GM23338 (cell line): Measurements from ENCODE around the gene RPL28. TPM values are rescaled to one million over a fixed set of nuclear protein-coding genes. Genes with fewer than 3 reads are reported as not detected.
A peak's percentile ranks its signal among the peaks of the same experiment; 100 is the strongest.

Experiments used
- ATAC-seq: fragments of 200-7000 bp; cut with Tn5 transposase; 3 replicates; pipeline ENCODE4 v1.9.1; 2020
- DNase-seq: peaks from one replicate; pipeline ENCODE4 v3.0.0-alpha.2; 2015; ENCODE audit warnings: low spot score
- H2AFZ ChIP-seq: fragments of 200-600 bp; sonication (generic); 2 replicates; pipeline ENCODE4 v1.8.0; 2016; ENCODE audit warnings: antibody characterized with exemption, mild to moderate bottlenecking, moderate library complexity
- H3F3A ChIP-seq: fragments of 200-600 bp; sonication (generic); replicated peaks from 2 replicates; pipeline ENCODE4 v1.8.0; 2017; ENCODE audit warnings: antibody characterized with exemption, mixed run types, low read depth
- H3K27ac ChIP-seq: fragments of 200-600 bp; sonication (generic); 2 replicates; pipeline ENCODE4 v1.6.1; 2016; ENCODE audit warnings: low read depth
- H3K27me3 ChIP-seq: fragments of 200-600 bp; sonication (generic); 2 replicates; pipeline ENCODE4 v1.8.0; 2016; ENCODE audit warnings: mild to moderate bottlenecking, mixed run types, moderate library complexity; ENCODE audit not compliant: insufficient read depth
- H3K36me3 ChIP-seq: fragments of 200-600 bp; sonication (generic); 2 replicates; pipeline ENCODE4 v1.8.0; 2016; ENCODE audit warnings: mild to moderate bottlenecking; ENCODE audit not compliant: insufficient read depth
- H3K4me1 ChIP-seq: fragments of 200-600 bp; sonication (generic); 2 replicates; pipeline ENCODE4 v1.8.0; 2016; ENCODE audit warnings: mild to moderate bottlenecking, moderate library complexity; ENCODE audit not compliant: insufficient read depth
- H3K4me2 ChIP-seq: fragments of 200-600 bp; sonication (generic); 2 replicates; pipeline ENCODE4 v1.7.1; 2017; ENCODE audit warnings: mixed run types
- H3K4me3 ChIP-seq: fragments of 200-600 bp; sonication (generic); 2 replicates; pipeline ENCODE4 v1.6.1; 2016; ENCODE audit warnings: mixed run types
- H3K79me2 ChIP-seq: fragments of 200-600 bp; sonication (generic); replicated peaks from 2 replicates; pipeline ENCODE4 v1.8.0; 2017; ENCODE audit warnings: mild to moderate bottlenecking; ENCODE audit not compliant: insufficient read depth
- H3K9me2 ChIP-seq: fragments of 200-600 bp; sonication (generic); 2 replicates; pipeline ENCODE4 v1.8.0; 2017; ENCODE audit not compliant: insufficient read depth
- H4K20me1 ChIP-seq: fragments of 200-600 bp; sonication (generic); replicated peaks from 2 replicates; pipeline ENCODE4 v1.8.0; 2017; ENCODE audit warnings: mild to moderate bottlenecking; ENCODE audit not compliant: insufficient read depth
- H3K27ac Mint-ChIP-seq: 2 replicates; pipeline ENCODE4 v1.8.0; 2020; ENCODE audit warnings: inconsistent platforms, mild to moderate bottlenecking, moderate library complexity, mixed read lengths
- H3K27me3 Mint-ChIP-seq: 3 replicates; pipeline ENCODE4 v1.8.0; 2022; ENCODE audit warnings: low read depth, mild to moderate bottlenecking, moderate library complexity, mixed read lengths, inconsistent platforms; ENCODE audit not compliant: insufficient read depth, poor library complexity
- H3K36me3 Mint-ChIP-seq: 3 replicates; pipeline ENCODE4 v1.8.0; 2021; ENCODE audit warnings: low read depth, mild to moderate bottlenecking, inconsistent platforms, moderate library complexity, mixed read lengths
- H3K4me1 Mint-ChIP-seq: 3 replicates; pipeline ENCODE4 v1.8.0; 2020; ENCODE audit warnings: mild to moderate bottlenecking, inconsistent platforms, mixed read lengths
- H3K4me3 Mint-ChIP-seq: 3 replicates; pipeline ENCODE4 v1.8.0; 2021; ENCODE audit warnings: moderate library complexity, mild to moderate bottlenecking, inconsistent platforms, mixed read lengths
- H3K9me3 Mint-ChIP-seq: 3 replicates; pipeline ENCODE4 v1.8.0; 2020; ENCODE audit warnings: moderate library complexity, mild to moderate bottlenecking, inconsistent platforms, mixed read lengths
- CREB1 ChIP-seq: fragments of 250-450 bp; sonication (Bioruptor Pico); IDR thresholded peaks from 2 replicates; pipeline ENCODE4 v1.5.0; 2020; ENCODE audit warnings: low read depth, mild to moderate bottlenecking, moderate library complexity
- CTCF ChIP-seq, 2 experiments: fragments of 200-600 bp in 1 of 2; sonication (generic) in 1 of 2; conservative IDR thresholded peaks; 2 replicates each; pipeline versions ENCODE4 v1.5.1 to v1.6.1; 2016 to 2017; ENCODE audit warnings: antibody characterized with exemption in 2 of 2, low read depth in 2 of 2, mild to moderate bottlenecking in 2 of 2, moderate library complexity in 1 of 2
- ETS1 ChIP-seq: IDR thresholded peaks from 2 replicates; pipeline ENCODE4 v1.6.1; 2016; ENCODE audit warnings: antibody characterized with exemption
- EZH2 ChIP-seq: fragments of 200-600 bp; sonication (generic); IDR thresholded peaks from one replicate; pipeline ENCODE4 v1.8.0; 2017; ENCODE audit warnings: antibody characterized with exemption, mild to moderate bottlenecking, low read depth; ENCODE audit not compliant: unreplicated experiment
- EZH2phosphoT487 ChIP-seq: fragments of 200-600 bp; sonication (generic); IDR thresholded peaks from one replicate; pipeline ENCODE4 v1.8.1; 2018; ENCODE audit warnings: antibody characterized with exemption; ENCODE audit not compliant: unreplicated experiment
- JUNB ChIP-seq: IDR thresholded peaks from one replicate; pipeline ENCODE4 v1.6.1; 2016; ENCODE audit warnings: antibody characterized with exemption; ENCODE audit not compliant: unreplicated experiment
- NANOG ChIP-seq: IDR thresholded peaks from 2 replicates; pipeline ENCODE4 v1.6.1; 2016; ENCODE audit warnings: antibody characterized with exemption, borderline replicate concordance
- POLR2AphosphoS5 ChIP-seq: IDR thresholded peaks from 2 replicates; pipeline ENCODE4 v1.6.1; 2016; ENCODE audit warnings: antibody characterized with exemption, low read depth
- REST ChIP-seq: IDR thresholded peaks from one replicate; pipeline ENCODE4 v1.6.1; 2018; ENCODE audit warnings: antibody characterized with exemption; ENCODE audit not compliant: unreplicated experiment
- STAT1 ChIP-seq: IDR thresholded peaks from one replicate; pipeline ENCODE4 v1.6.1; 2016; ENCODE audit warnings: antibody characterized with exemption; ENCODE audit not compliant: unreplicated experiment
- ZNF114 ChIP-seq: fragments of 250-450 bp; sonication (Bioruptor Pico); IDR thresholded peaks from 2 replicates; pipeline ENCODE4 v1.5.0; 2020; ENCODE audit warnings: mild to moderate bottlenecking, moderate library complexity
- ZNF331 ChIP-seq: fragments of 250-450 bp; sonication (Bioruptor Pico); IDR thresholded peaks from 2 replicates; pipeline ENCODE4 v1.5.0; 2020; ENCODE audit warnings: low read depth, mild to moderate bottlenecking, moderate library complexity
- ZNF462 ChIP-seq: fragments of 250-450 bp; sonication (Bioruptor Pico); IDR thresholded peaks from 2 replicates; pipeline ENCODE4 v1.5.0; 2020; ENCODE audit warnings: mild to moderate bottlenecking, moderate library complexity
- polyA plus RNA-seq: library from polyadenylated mRNA; unstranded; fragments of >200 nt; fragmentation: Nextera tagmentation; extraction: Ambion mirVana; gene quantifications from 2 replicates; pipeline ENCODE4 v1.2.1, GENCODE V29; 2016
- total RNA-seq: library from RNA; depleted of rRNA; stranded (reverse); fragments of >200 nt; shearing (Covaris generic); gene quantifications from 2 replicates; pipeline ENCODE4 v1.2.3, GENCODE V29; 2014

The RPL28 gene
- total and polyA plus RNA-seq, 2 experiments from 2014 or later: 737 to 1,528 TPM

- Histone ChIP-seq H3K36me3 (no peaks in the 10 kb centered on the region; the same call in 1 of the 2 replicates), H3F3A (peaks cover 17% of the 10 kb centered on the region), H3K79me2 (no peaks in the 10 kb centered on the region), H2AFZ (no peak overlapping the region), H3K27ac (no peak overlapping the region), H3K4me2 (no peak overlapping the region), H4K20me1 (0 out of 2 replicates have a peak, but pooled peaks cover 3% of the 10 kb centered on the region), H3K4me1 (peaks cover 43% of the 10 kb centered on the region), H3K27me3 (peaks cover 3% of the 10 kb centered on the region; the same call in 1 of the 2 replicates), H3K9me2 (no peaks in the 10 kb centered on the region), H3K4me3 (no peak overlapping the region)
- H3K9me3 Mint-ChIP-seq: no peaks in the 10 kb centered on the region
- DNase-seq (no peak), ATAC-seq (no peak)
- H3K27me3 Mint-ChIP-seq: peaks cover 25% of the 10 kb centered on the region
- no peak overlapping the region for H3K4me3 Mint-ChIP-seq
- H3K4me1 Mint-ChIP-seq: peaks cover 46% of the 10 kb centered on the region
- H3K27ac Mint-ChIP-seq: peak overlapping the region; percentile 48; the same call in 1 of the 2 replicates
- TF ChIP-seq EZH2phosphoT487: no peak
- TF ChIP-seq POLR2AphosphoS5: no peak
- no peak for TF ChIP-seq JUNB
- TF ChIP-seq ZNF462 (CRISPR knock-in tag): no peak
- no peak for TF ChIP-seq EZH2
- TF ChIP-seq CREB1: no peak
- TF ChIP-seq ZNF114 (CRISPR knock-in tag): no peak
- no peak for TF ChIP-seq REST
- no peak for TF ChIP-seq ZNF331
- no peak for TF ChIP-seq ETS1
- TF ChIP-seq STAT1: no peak
- TF ChIP-seq CTCF (conservative IDR thresholded peaks at IDR 0.05; ENCODE audit: low read depth in 2 of 2): no peak
- TF ChIP-seq NANOG: no peak
- peaks cover 39% of the 10 kb centered on the region for H3K36me3 Mint-ChIP-seq
Observed at GRCh38 chr19:55345818-55346724, 39.7 kb upstream of the RPL28 start.
